ENCODE results near the gene PHACTR3. TPM values are rescaled to one million over a fixed set of nuclear protein-coding genes. Genes with fewer than 3 reads are reported as not detected.

The PHACTR3 gene
- total RNA-seq, 2 donors from 2014 or later, result 0.34 TPM; not detected in 1

DNA sequence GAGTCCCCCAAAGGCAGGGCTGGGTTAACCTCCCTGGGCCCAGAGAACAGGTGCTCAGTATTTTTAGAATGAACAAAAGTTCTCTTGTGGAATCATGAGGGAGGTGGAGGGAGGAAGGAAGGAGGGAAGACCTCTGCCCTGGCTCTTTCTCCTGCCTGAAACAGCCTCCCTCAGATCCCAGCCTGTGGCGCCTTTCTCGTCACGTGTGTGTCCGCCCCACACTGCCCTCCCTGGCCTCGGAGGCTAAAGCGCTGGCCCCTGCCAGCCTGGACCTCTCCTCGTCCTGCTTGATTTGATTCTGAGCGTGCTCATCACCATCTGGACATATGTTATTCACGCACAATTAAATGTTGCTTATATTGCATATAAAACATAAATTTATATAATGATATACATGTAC, 40.9 kb downstream of the PHACTR3 start:
- H3K9me3 ChIP-seq, result no peaks in the 10 kb centered on the region
- TF ChIP-seq POLR2AphosphoS5 (IDR thresholded peaks at IDR 0.05) (no peak), POLR2A (IDR thresholded peaks at IDR 0.05) (no peak)
- TF ChIP-seq, protein P1, sequence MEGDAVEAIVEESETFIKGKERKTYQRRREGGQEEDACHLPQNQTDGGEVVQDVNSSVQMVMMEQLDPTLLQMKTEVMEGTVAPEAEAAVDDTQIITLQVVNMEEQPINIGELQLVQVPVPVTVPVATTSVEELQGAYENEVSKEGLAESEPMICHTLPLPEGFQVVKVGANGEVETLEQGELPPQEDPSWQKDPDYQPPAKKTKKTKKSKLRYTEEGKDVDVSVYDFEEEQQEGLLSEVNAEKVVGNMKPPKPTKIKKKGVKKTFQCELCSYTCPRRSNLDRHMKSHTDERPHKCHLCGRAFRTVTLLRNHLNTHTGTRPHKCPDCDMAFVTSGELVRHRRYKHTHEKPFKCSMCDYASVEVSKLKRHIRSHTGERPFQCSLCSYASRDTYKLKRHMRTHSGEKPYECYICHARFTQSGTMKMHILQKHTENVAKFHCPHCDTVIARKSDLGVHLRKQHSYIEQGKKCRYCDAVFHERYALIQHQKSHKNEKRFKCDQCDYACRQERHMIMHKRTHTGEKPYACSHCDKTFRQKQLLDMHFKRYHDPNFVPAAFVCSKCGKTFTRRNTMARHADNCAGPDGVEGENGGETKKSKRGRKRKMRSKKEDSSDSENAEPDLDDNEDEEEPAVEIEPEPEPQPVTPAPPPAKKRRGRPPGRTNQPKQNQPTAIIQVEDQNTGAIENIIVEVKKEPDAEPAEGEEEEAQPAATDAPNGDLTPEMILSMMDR (IDR thresholded peaks at IDR 0.05), result no peak
- H3K4me1 ChIP-seq (replicated peaks), result no peaks in the 10 kb centered on the region
- intact Hi-C loops (cut with DNase I), result no loop called here
- 86% methylated on average over 9 of the region's 9 CpGs for WGBS
- no peak overlapping the region for H3K27ac ChIP-seq
- H3K27me3 ChIP-seq (replicated peaks; ENCODE audit: insufficient read depth), result no peaks in the 10 kb centered on the region
- no peaks in the 10 kb centered on the region for H3K36me3 ChIP-seq
- H3K4me3 ChIP-seq, result no peak overlapping the region
- no peak for DNase-seq (ENCODE audit: low spot score)

GRCh38 chr20:59645761-59646171, 41.4 kb downstream of the PHACTR3 start:
- intact Hi-C loops (cut with DNase I), result no loop called here
- 66% methylated on average over 7 of the region's 7 CpGs for WGBS
- H3K27ac ChIP-seq, result no peak overlapping the region
- TF ChIP-seq, protein P1 (IDR thresholded peaks at IDR 0.05), result no peak
- TF ChIP-seq POLR2AphosphoS5 (IDR thresholded peaks at IDR 0.05) (no peak), POLR2A (IDR thresholded peaks at IDR 0.05) (no peak)
- H3K4me1 ChIP-seq (replicated peaks), result no peaks in the 10 kb centered on the region
- H3K9me3 ChIP-seq, result no peaks in the 10 kb centered on the region
- no peak for DNase-seq (ENCODE audit: low spot score)
- H3K36me3 ChIP-seq, result no peaks in the 10 kb centered on the region
- H3K27me3 ChIP-seq (replicated peaks; ENCODE audit: insufficient read depth), result no peaks in the 10 kb centered on the region
- no peak overlapping the region for H3K4me3 ChIP-seq

DNA sequence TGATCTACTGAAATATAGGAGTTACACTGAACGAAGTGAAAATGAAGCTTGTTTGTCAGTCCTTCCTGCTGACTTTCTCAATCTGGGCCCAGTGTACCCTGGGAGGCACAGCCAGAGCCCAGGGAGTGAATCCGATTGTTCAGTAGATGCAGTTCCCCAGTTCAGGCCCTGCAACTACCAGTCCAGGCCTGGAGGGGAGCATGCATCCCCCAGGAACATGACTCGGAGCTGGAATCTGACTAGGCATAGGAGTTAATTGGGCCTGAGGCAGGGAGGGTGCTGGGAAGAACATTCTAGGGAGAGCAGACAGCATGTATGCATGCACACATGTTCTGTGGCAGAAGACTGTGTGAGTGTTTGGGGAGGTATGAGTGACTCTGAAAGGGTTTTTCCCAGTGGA, 42.1 kb downstream of the PHACTR3 start:
- Histone ChIP-seq H3K4me3 (no peak overlapping the region), H3K27ac (no peak overlapping the region), H3K4me1 (replicated peaks) (no peaks in the 10 kb centered on the region), H3K27me3 (replicated peaks; ENCODE audit: insufficient read depth) (no peaks in the 10 kb centered on the region), H3K9me3 (no peaks in the 10 kb centered on the region), H3K36me3 (no peaks in the 10 kb centered on the region)
- TF ChIP-seq, protein P1 (IDR thresholded peaks at IDR 0.05), result no peak
- TF ChIP-seq POLR2AphosphoS5 (IDR thresholded peaks at IDR 0.05) (no peak), POLR2A (IDR thresholded peaks at IDR 0.05) (no peak)
- 85% methylated on average over 3 of the region's 3 CpGs for WGBS
- no peak for DNase-seq (ENCODE audit: low spot score)
- intact Hi-C loops (cut with DNase I), result no loop called here

GRCh38 chr20:59647271-59647670, 42.9 kb downstream of the PHACTR3 start:
- Histone ChIP-seq H3K4me1 (replicated peaks) (no peaks in the 10 kb centered on the region), H3K36me3 (no peaks in the 10 kb centered on the region), H3K9me3 (no peaks in the 10 kb centered on the region), H3K27ac (no peak overlapping the region), H3K27me3 (replicated peaks; ENCODE audit: insufficient read depth) (no peaks in the 10 kb centered on the region), H3K4me3 (no peak overlapping the region)
- intact Hi-C loops (cut with DNase I), result no loop called here
- TF ChIP-seq, protein P1 (IDR thresholded peaks at IDR 0.05), result no peak
- TF ChIP-seq POLR2AphosphoS5 (IDR thresholded peaks at IDR 0.05) (no peak), POLR2A (IDR thresholded peaks at IDR 0.05) (no peak)
- no peak for DNase-seq (ENCODE audit: low spot score)

- Histone ChIP-seq H3K27ac (no peak overlapping the region), H3K9me3 (no peaks in the 10 kb centered on the region), H3K36me3 (no peaks in the 10 kb centered on the region), H3K4me1 (replicated peaks) (no peaks in the 10 kb centered on the region), H3K4me3 (no peak overlapping the region), H3K27me3 (replicated peaks; ENCODE audit: insufficient read depth) (no peaks in the 10 kb centered on the region)
- no peak for DNase-seq (ENCODE audit: low spot score)
- TF ChIP-seq POLR2AphosphoS5 (IDR thresholded peaks at IDR 0.05) (no peak), POLR2A (IDR thresholded peaks at IDR 0.05) (no peak)
- TF ChIP-seq, protein P1 (IDR thresholded peaks at IDR 0.05), result no peak
- intact Hi-C loops (cut with DNase I), result no loop called here
- 81% methylated on average over 7 of the region's 7 CpGs for WGBS
Observed at GRCh38 chr20:59648466-59649070, 44.2 kb downstream of the PHACTR3 start.

All from prostate gland (tissue), 2 donors.